OCI-LY1 (cell line): ENCODE results near the gene P3H2.

Source experiments
- EZH2 ChIP-seq: fragments of 200-600 bp; sonication (generic), shearing (Covaris generic); IDR thresholded peaks from 2 replicates; pipeline ENCODE4 v1.8.0; 2017; ENCODE audit warnings: borderline replicate concordance, mixed run types, mild to moderate bottlenecking, antibody characterized with exemption, low read length, moderate library complexity, mixed read lengths
- TF ChIP-seq, protein P1 (sequence below): fragments of 200-600 bp; sonication (generic), shearing (Covaris generic); IDR thresholded peaks from 2 replicates; pipeline ENCODE4 v1.5.1; 2017; ENCODE audit warnings: mild to moderate bottlenecking, antibody characterized with exemption, low read length, moderate library complexity, mixed read lengths

GRCh38 chr3:190142041-190142440 is 21.3 kb upstream of the P3H2 start:
- TF ChIP-seq, protein P1, sequence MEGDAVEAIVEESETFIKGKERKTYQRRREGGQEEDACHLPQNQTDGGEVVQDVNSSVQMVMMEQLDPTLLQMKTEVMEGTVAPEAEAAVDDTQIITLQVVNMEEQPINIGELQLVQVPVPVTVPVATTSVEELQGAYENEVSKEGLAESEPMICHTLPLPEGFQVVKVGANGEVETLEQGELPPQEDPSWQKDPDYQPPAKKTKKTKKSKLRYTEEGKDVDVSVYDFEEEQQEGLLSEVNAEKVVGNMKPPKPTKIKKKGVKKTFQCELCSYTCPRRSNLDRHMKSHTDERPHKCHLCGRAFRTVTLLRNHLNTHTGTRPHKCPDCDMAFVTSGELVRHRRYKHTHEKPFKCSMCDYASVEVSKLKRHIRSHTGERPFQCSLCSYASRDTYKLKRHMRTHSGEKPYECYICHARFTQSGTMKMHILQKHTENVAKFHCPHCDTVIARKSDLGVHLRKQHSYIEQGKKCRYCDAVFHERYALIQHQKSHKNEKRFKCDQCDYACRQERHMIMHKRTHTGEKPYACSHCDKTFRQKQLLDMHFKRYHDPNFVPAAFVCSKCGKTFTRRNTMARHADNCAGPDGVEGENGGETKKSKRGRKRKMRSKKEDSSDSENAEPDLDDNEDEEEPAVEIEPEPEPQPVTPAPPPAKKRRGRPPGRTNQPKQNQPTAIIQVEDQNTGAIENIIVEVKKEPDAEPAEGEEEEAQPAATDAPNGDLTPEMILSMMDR: no peak
- TF ChIP-seq EZH2: no peak
